ENCODE data around the gene GNB1L. TPM values are rescaled to one million over a fixed set of nuclear protein-coding genes. Genes with fewer than 3 reads are reported as not detected.

The GNB1L gene
- total RNA-seq, 1 donor from 2014 or later, result 13.8 TPM

DNA sequence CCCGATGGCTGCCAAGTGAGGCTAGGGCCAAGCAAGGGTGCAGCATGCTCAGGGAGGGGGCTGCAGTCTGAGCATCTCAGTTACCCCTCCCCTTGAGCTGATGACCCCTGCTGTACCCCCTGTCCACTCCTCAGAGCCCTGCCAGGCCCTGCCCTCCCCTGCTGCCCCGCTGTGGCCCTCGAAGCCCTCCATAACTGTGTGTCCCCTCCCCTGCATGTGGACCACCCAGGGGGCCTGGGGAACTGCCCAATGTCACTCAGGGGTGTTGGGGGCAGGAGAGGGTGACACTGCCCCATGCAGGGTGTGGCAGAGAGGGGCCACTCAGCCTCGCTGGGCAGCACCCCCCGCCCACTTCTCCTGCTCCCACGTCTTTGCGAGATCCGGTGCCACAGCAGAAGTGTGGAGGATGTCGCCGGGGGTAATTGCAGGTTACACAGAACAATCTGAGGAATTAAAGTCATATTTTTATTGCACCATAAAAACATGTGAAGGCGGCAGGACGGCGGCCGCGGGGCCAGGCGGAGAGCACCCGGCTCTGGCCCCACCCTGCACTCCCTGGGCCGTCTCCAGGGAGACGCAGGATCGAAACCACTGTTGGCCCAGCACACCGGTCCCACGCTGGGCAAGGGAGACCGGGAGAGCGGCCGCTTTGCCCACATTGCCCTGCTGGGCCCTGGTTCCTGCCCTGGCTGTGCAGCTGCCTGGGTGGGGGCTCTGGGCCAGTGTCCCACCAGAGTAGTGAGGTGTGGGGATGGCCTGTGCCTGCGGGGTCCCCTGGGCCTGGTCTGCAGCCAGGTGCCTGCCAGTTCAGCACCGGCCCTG lies 18.7 kb upstream of the GNB1L start:
- TF ChIP-seq, protein P1, sequence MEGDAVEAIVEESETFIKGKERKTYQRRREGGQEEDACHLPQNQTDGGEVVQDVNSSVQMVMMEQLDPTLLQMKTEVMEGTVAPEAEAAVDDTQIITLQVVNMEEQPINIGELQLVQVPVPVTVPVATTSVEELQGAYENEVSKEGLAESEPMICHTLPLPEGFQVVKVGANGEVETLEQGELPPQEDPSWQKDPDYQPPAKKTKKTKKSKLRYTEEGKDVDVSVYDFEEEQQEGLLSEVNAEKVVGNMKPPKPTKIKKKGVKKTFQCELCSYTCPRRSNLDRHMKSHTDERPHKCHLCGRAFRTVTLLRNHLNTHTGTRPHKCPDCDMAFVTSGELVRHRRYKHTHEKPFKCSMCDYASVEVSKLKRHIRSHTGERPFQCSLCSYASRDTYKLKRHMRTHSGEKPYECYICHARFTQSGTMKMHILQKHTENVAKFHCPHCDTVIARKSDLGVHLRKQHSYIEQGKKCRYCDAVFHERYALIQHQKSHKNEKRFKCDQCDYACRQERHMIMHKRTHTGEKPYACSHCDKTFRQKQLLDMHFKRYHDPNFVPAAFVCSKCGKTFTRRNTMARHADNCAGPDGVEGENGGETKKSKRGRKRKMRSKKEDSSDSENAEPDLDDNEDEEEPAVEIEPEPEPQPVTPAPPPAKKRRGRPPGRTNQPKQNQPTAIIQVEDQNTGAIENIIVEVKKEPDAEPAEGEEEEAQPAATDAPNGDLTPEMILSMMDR (conservative IDR thresholded peaks at IDR 0.05), result no peak
- Mint-ChIP-seq H3K36me3 (ENCODE audit: low read depth) (no peaks in the 10 kb centered on the region), H3K27me3 (ENCODE audit: low read depth) (no peaks in the 10 kb centered on the region), H3K9me3 (no peaks in the 10 kb centered on the region), H3K27ac (ENCODE audit: unreplicated experiment) (no peak overlapping the region), H3K4me3 (no peak overlapping the region), H3K4me1 (peaks cover 17% of the 10 kb centered on the region)
- DNase-seq (ENCODE audit: low read depth, low spot score), result no peak

DNA sequence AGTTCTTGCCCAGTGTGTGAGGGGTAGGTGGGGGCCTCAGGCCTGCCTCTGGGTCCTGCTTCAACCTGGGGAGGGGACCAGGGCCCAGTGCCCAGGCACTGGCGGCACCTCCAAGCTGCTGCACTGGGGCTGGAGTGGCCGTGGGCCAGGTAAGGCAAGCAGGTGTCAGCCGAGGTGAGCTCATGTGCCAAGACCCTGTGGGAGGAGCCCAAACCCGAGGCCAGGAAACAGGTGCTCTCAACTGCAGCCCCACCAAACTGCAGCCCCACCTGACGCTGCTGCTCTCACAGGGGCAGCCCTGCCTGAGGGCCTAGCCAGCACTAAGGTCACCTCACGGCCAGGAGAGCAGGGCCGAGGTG lies 18.1 kb upstream of the GNB1L start:
- TF ChIP-seq, protein P1 (conservative IDR thresholded peaks at IDR 0.05), result no peak
- H3K27ac Mint-ChIP-seq (ENCODE audit: unreplicated experiment), result no peak overlapping the region
- H3K4me3 Mint-ChIP-seq, result no peak overlapping the region
- H3K27me3 Mint-ChIP-seq (ENCODE audit: low read depth), result no peaks in the 10 kb centered on the region
- no peak for DNase-seq (ENCODE audit: low read depth, low spot score)
- H3K4me1 Mint-ChIP-seq, result peaks cover 17% of the 10 kb centered on the region
- H3K9me3 Mint-ChIP-seq, result no peaks in the 10 kb centered on the region
- H3K36me3 Mint-ChIP-seq (ENCODE audit: low read depth), result no peaks in the 10 kb centered on the region

DNA sequence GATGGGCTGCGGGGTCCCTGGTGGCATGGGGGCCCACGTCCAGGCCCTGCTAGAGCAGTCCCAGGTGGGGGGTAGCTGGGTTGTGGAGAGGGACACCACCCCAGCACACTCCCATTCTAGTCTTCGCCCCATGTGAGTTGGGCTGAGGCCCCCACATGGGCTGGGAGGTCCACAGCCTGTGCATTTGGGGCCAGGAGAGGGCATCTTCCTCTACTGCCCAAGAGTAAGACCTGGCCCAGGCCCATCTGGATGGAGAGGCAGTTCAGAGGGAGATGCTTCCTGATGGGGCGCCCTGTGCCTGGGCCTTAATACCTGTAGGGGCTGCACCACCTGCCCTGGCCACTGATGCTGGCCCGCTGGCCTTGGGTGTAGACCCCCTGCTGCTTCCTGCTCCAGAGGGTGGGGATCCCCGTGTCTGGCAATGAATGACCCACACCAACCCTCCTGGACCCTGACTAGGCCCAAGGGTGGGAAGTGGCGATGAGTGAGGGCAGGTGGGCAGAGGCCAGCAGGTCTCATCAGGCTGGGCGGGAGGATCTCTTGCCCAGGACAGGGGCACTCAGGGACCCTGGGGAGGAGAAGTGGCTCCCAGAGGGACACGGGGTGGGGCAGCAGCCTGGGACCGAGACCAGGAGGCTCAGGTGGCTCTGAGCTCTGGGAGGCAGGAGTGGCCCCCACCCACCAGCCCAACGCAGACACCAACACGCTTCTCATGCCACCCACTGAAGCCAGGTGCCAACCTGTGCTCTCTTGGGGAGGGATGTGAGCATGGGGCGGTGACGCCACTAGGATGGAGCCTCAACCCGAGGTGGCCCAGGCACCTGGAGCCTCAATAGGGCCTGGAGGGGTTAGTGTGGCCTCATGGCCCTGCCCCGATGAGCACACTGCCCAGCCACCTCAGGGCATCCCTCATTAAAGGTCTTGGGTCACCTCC lies 17.4 kb upstream of the GNB1L start:
- no peaks in the 10 kb centered on the region for H3K27me3 Mint-ChIP-seq (ENCODE audit: low read depth)
- no peaks in the 10 kb centered on the region for H3K36me3 Mint-ChIP-seq (ENCODE audit: low read depth)
- H3K4me1 Mint-ChIP-seq, result peaks cover 17% of the 10 kb centered on the region
- H3K4me3 Mint-ChIP-seq, result no peak overlapping the region
- no peak for DNase-seq (ENCODE audit: low read depth, low spot score)
- H3K27ac Mint-ChIP-seq (ENCODE audit: unreplicated experiment), result no peak overlapping the region
- TF ChIP-seq, protein P1 (conservative IDR thresholded peaks at IDR 0.05), result no peak
- no peaks in the 10 kb centered on the region for H3K9me3 Mint-ChIP-seq

DNA sequence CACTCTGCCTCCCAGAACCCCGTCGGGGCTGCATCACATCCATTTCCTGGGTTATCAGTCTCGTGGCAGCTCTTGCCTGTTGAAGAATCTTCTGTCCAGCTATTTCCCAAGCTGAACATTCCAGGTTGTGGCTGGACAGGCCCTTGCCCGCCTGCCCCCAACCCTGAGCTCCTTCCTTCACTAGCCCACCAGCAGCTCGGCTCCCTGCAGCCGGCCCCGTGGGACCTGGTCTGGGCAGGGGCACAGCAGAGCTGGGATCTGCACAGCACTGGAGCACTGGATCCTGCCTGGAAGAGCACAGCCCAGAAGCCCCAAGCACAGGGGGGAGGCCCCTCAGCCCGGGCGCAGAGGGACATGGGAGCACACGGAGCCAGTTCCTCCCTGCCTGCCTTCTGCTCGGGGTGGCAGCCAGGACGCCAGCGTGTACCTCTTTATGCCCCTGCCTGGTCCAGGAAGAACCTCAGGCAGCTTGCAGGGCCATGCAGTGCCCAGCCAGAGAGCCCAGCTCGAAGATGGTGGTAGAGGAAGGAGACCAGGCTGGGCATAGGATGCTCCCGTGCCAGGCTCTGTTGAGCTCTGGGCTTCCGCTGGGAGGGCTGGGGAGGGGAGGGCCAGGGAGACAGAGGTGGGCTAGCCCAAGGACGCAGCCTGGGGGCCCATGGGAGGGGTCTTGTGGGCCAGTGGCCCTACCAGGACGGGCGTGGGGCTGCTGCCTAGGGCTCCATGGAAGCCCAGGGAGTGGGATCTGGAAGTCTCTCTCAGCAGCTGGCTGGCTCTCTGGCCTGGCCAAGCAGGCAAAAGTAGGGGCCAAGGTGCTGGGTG lies 16.6 kb upstream of the GNB1L start:
- Mint-ChIP-seq H3K4me1 (peaks cover 17% of the 10 kb centered on the region), H3K27me3 (ENCODE audit: low read depth) (no peaks in the 10 kb centered on the region), H3K4me3 (no peak overlapping the region), H3K9me3 (no peaks in the 10 kb centered on the region), H3K36me3 (ENCODE audit: low read depth) (no peaks in the 10 kb centered on the region), H3K27ac (ENCODE audit: unreplicated experiment) (no peak overlapping the region)
- TF ChIP-seq, protein P1 (conservative IDR thresholded peaks at IDR 0.05), result no peak
- DNase-seq (ENCODE audit: low read depth, low spot score), result no peak

Data from neural crest cell (in vitro differentiated cells).